GM12878 (cell line): ENCODE data around the gene HOXB6. TPM values are rescaled to one million over a fixed set of nuclear protein-coding genes. Genes with fewer than 3 reads are reported as not detected.

ENCODE experiments used
- ATAC-seq: fragments of 200-7000 bp; cut with Tn5 transposase; 3 replicates; pipeline ENCODE4 v1.9.1; 2020; ENCODE audit warnings: mild to moderate bottlenecking, moderate library complexity
- BruUV-seq: library from RNA; stranded (reverse); fragments of 400-500 nt; replicated peaks from 2 replicates; lab custom pipeline; 2021; lab: Mats Ljungman, UMichigan
- CTCF ChIA-PET: fragments of 300-600 bp; sonication (Branson Sonifier 250); formaldehyde crosslinking; extraction: SDS; loops from one replicate; lab custom pipeline; 2021; ENCODE audit warnings: inconsistent platforms; lab: Yijun Ruan, JAX
- POLR2A ChIA-PET: fragments of 350-600 bp; formaldehyde crosslinking; extraction: SDS; loops from one replicate; lab custom pipeline; 2021; ENCODE audit warnings: inconsistent platforms; lab: Charles Lee
- RAD21 ChIA-PET: fragments of 300-600 bp; sonication (Branson Sonifier 250); formaldehyde crosslinking; loops from one replicate; lab custom pipeline; 2023; ENCODE audit warnings: antibody characterized with exemption; ENCODE audit not compliant: unreplicated experiment; lab: Charles Lee
- SMC1A ChIA-PET: fragments of 300-600 bp; sonication (Branson Sonifier 250); formaldehyde crosslinking; loops from one replicate; lab custom pipeline; 2023; ENCODE audit not compliant: unreplicated experiment, uncharacterized antibody; lab: Charles Lee
- DNase-seq: peaks from one replicate; pipeline ENCODE4 v3.0.0-alpha.2; 2011; ENCODE audit warnings: low read depth, low spot score
- FAIRE-seq: peaks from 3 replicates; lab custom pipeline; 2011; peaks lifted over from hg19 to GRCh38; lab: Jason Lieb, UNC
- H2AFZ ChIP-seq: 2 replicates; pipeline ENCODE4 v1.6.0; 2011; ENCODE audit warnings: low read depth, low read length, control low read depth; ENCODE audit not compliant: control insufficient read depth
- H3K27ac ChIP-seq: 2 replicates; pipeline ENCODE4 v1.5.1; 2011; ENCODE audit warnings: control low read depth; ENCODE audit not compliant: control insufficient read depth, insufficient read depth
- H3K27me3 ChIP-seq, 2 experiments: replicated peaks in 1 of 2; 2 replicates each; pipeline versions ENCODE4 v1.6.0 to v1.6.1; 2011; ENCODE audit warnings: low read length in 1 of 2; ENCODE audit not compliant: control insufficient read depth in 2 of 2, insufficient read depth in 2 of 2
- H3K36me3 ChIP-seq, 2 experiments: 2 replicates each; pipeline ENCODE4 v1.5.1; 2011; ENCODE audit warnings: low read length in 1 of 2; ENCODE audit not compliant: control insufficient read depth in 2 of 2, insufficient read depth in 2 of 2
- H3K4me1 ChIP-seq: 2 replicates; pipeline ENCODE4 v1.6.1; 2011; ENCODE audit warnings: mild to moderate bottlenecking, low read length, moderate library complexity, mixed read lengths; ENCODE audit not compliant: control insufficient read depth, insufficient read depth
- H3K4me2 ChIP-seq: 2 replicates; pipeline ENCODE4 v1.6.0; 2011; ENCODE audit warnings: control low read depth; ENCODE audit not compliant: control insufficient read depth, insufficient read depth
- H3K4me3 ChIP-seq: fragments of 200-600 bp; sonication (generic); 2 replicates; pipeline ENCODE4 v1.5.1; 2016
- H3K79me2 ChIP-seq: 2 replicates; pipeline ENCODE4 v1.6.0; 2011; ENCODE audit warnings: low read length; ENCODE audit not compliant: control insufficient read depth, insufficient read depth
- H3K9ac ChIP-seq: 2 replicates; pipeline ENCODE4 v1.8.0; 2011; ENCODE audit warnings: low read length, control low read depth, mixed read lengths; ENCODE audit not compliant: control insufficient read depth, insufficient read depth
- H3K9me3 ChIP-seq: replicated peaks from 3 replicates; pipeline ENCODE4 v1.5.1; 2011; ENCODE audit warnings: mild to moderate bottlenecking, low read length; ENCODE audit not compliant: control insufficient read depth, insufficient read depth
- H4K20me1 ChIP-seq: 2 replicates; pipeline ENCODE4 v1.6.0; 2011; ENCODE audit not compliant: control insufficient read depth, insufficient read depth
- ATF7 ChIP-seq: fragments of 450-650 bp; IDR thresholded peaks from 2 replicates; pipeline ENCODE4 v1.6.1; 2016; ENCODE audit warnings: low read depth, mild to moderate bottlenecking
- CREB1 ChIP-seq: IDR thresholded peaks from 2 replicates; pipeline ENCODE4 v1.6.1; 2012; ENCODE audit warnings: low read depth, mild to moderate bottlenecking, inconsistent platforms
- EP300 ChIP-seq, 2 experiments: fragments of 150-350 bp in 1 of 2; IDR thresholded peaks; 2 replicates each; pipeline ENCODE4 v1.6.1; 2011 to 2012; ENCODE audit warnings: low read depth in 2 of 2, low read length in 2 of 2, borderline replicate concordance in 1 of 2, improper control_type of control experiment in 1 of 2, inconsistent platforms in 1 of 2; ENCODE audit not compliant: control insufficient read depth in 1 of 2
- HCFC1 ChIP-seq: fragments of 150-350 bp; IDR thresholded peaks from 2 replicates; pipeline ENCODE4 v1.6.1; 2014; ENCODE audit warnings: low read length
- RUNX3 ChIP-seq: IDR thresholded peaks from 2 replicates; pipeline ENCODE4 v1.6.1; 2012; ENCODE audit warnings: low read length, inconsistent platforms
- SIN3A ChIP-seq: IDR thresholded peaks from 2 replicates; pipeline ENCODE4 v1.6.1; 2012; ENCODE audit warnings: low read depth, low read length, improper control_type of control experiment
- SIX5 ChIP-seq: IDR thresholded peaks from 2 replicates; pipeline ENCODE4 v1.6.1; 2011; ENCODE audit warnings: mild to moderate bottlenecking, low read depth, low read length, moderate library complexity; ENCODE audit not compliant: severe bottlenecking
- SMAD5 ChIP-seq: IDR thresholded peaks from 2 replicates; pipeline ENCODE4 v1.6.1; 2016; ENCODE audit warnings: antibody characterized with exemption, low read depth
- ZNF24 ChIP-seq: fragments of 450-650 bp; IDR thresholded peaks from 2 replicates; pipeline ENCODE4 v1.6.1; 2017; ENCODE audit warnings: antibody characterized with exemption, mild to moderate bottlenecking
- ZSCAN29 ChIP-seq: fragments of 450-650 bp; IDR thresholded peaks from 2 replicates; pipeline ENCODE4 v1.6.1; 2017; ENCODE audit warnings: mild to moderate bottlenecking, moderate library complexity
- WGBS: methylation state at CpG from one replicate; pipeline ENCODE4 v1.1.6; 2016; ENCODE audit warnings: low lambda C conversion rate; ENCODE audit not compliant: insufficient replicate concordance, insufficient coverage; ENCODE audit errors: missing lambda C conversion rate; 5-methylcytosine and 5-hydroxymethylcytosine counted together
- in situ Hi-C: fragments of 300-500 bp; cut with MboI; formaldehyde crosslinking; loops from 9 replicates; pipeline ENCODE4 v1.14.3; 2018; ENCODE audit warnings: mixed read lengths
- intact Hi-C: fragments of 100-400 bp; cut with micrococcal nuclease; formaldehyde crosslinking; loops from one replicate; pipeline ENCODE4 v1.14.2; 2022; ENCODE audit not compliant: unreplicated experiment
- polyA plus RNA-seq, 11 experiments: library from polyadenylated mRNA; depleted of rRNA in 4 of 11; unstranded in 6 of 11; stranded (reverse) in 5 of 11; fragments of >200 nt; fragmentation: Nextera tagmentation in 4 of 11; fragmentation: Illumina TruSeq in 1 of 11; extraction: Ambion mirVana in 4 of 11; extraction: Trizol in 1 of 11; gene quantifications; 1 replicate in 1 of 11; 2 replicates in 10 of 11; pipeline versions ENCODE4 v1.2.1 to v1.2.3, GENCODE V29; 2011 to 2016; ENCODE audit warnings: inconsistent platforms in 2 of 11, missing spikeins in 2 of 11, low read depth in 1 of 11
- total RNA-seq, 4 experiments: library from RNA; depleted of rRNA in 3 of 4; stranded (reverse); fragments of >200 nt in 3 of 4; fragmentation: Illumina TruSeq in 1 of 4; extraction: Trizol in 1 of 4; gene quantifications; 2 replicates each; pipeline versions ENCODE4 v1.2.1 to v1.2.3, GENCODE V29; 2013 to 2021
- TF ChIP-seq, protein P1 (sequence below), 3 experiments: IDR thresholded peaks in 2 of 3; conservative IDR thresholded peaks in 1 of 3; 2 replicates each; pipeline ENCODE4 v1.5.1; 2011; ENCODE audit warnings: low read depth in 3 of 3, low read length in 3 of 3, mild to moderate bottlenecking in 3 of 3, control low read depth in 2 of 3, moderate library complexity in 2 of 3, inconsistent platforms in 1 of 3, mixed read lengths in 1 of 3; ENCODE audit not compliant: control insufficient read depth in 2 of 3, insufficient read depth in 1 of 3; ENCODE audit errors: extremely low read depth in 1 of 3
- TF ChIP-seq, protein P2 (sequence below): IDR thresholded peaks from 2 replicates; pipeline ENCODE4 v1.6.1; 2012; ENCODE audit warnings: improper control_type of control experiment, low read depth, low read length; ENCODE audit not compliant: insufficient replicate concordance

Gene HOXB6
- total and polyA plus RNA-seq, 10 of the 15 experiments (the other 5 are each of a cell fraction or from before 2014, with no cell fraction given): 0.04 to 0.51 (median 0.09) TPM; not detected in 2

DNA sequence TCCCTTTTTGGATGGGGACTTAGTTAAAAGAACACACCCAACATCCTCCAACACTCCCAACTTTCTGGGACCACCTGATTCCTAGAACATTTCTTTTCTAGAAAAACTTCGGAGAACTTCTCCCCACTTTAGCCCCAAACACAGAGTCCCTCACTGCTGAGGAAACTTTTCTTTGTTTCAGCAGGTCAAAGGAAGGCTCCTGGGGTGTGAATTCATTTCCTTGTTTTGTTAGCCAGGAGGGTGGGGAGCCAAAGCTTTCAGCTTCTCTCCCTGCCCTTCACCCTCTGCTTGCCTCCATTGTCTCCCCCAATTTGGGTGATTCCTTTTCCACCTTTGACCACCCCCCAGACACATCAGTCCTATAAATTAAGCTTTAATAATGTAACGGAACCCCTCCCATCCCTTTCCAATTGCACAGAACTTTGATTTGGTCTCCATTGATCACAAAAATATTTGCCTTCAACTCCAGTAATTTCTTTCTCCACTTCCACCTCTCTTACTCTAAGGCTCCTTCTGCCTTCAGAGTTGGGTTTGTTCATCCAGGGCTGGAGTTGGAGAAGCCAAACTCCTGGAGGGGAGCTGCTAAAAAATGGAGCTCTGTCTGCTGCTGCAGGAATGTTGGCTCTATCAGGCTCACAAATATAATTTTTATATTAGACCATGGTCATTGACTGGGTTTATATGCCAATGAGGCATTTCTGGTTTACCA, 37.0 kb downstream of the HOXB6 start (continued):
- TF ChIP-seq SIX5: no peak
- no peak for TF ChIP-seq RUNX3
- no peak for TF ChIP-seq SMAD5
- TF ChIP-seq EP300 (IDR thresholded peaks at IDR 0.05; ENCODE audit: borderline replicate concordance in 1 of 2, control insufficient read depth in 1 of 2, low read depth in 2 of 2, low read length in 2 of 2): no peak
- TF ChIP-seq ATF7: no peak
- no peak for TF ChIP-seq ZSCAN29
- TF ChIP-seq, protein P1, sequence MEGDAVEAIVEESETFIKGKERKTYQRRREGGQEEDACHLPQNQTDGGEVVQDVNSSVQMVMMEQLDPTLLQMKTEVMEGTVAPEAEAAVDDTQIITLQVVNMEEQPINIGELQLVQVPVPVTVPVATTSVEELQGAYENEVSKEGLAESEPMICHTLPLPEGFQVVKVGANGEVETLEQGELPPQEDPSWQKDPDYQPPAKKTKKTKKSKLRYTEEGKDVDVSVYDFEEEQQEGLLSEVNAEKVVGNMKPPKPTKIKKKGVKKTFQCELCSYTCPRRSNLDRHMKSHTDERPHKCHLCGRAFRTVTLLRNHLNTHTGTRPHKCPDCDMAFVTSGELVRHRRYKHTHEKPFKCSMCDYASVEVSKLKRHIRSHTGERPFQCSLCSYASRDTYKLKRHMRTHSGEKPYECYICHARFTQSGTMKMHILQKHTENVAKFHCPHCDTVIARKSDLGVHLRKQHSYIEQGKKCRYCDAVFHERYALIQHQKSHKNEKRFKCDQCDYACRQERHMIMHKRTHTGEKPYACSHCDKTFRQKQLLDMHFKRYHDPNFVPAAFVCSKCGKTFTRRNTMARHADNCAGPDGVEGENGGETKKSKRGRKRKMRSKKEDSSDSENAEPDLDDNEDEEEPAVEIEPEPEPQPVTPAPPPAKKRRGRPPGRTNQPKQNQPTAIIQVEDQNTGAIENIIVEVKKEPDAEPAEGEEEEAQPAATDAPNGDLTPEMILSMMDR (IDR thresholded peaks at IDR 0.05 in 2 of 3, conservative IDR thresholded peaks at IDR 0.05 in 1 of 3; ENCODE audit: control insufficient read depth in 2 of 3, extremely low read depth in 1 of 3, insufficient read depth in 1 of 3, low read depth in 3 of 3, low read length in 3 of 3): no peak
- no peak for TF ChIP-seq CREB1

- Histone ChIP-seq H3K4me2 (no peak overlapping the region), H2AFZ (no peak overlapping the region), H3K9ac (no peak overlapping the region), H3K36me3 (no peaks in the 10 kb centered on the region; a peak in 1 of 4 replicates), H3K4me1 (no peaks in the 10 kb centered on the region), H3K4me3 (no peak overlapping the region), H3K79me2 (no peaks in the 10 kb centered on the region), H3K27ac (no peak overlapping the region), H3K27me3 (no peaks in the 10 kb centered on the region), H4K20me1 (no peaks in the 10 kb centered on the region), H3K9me3 (no peaks in the 10 kb centered on the region)
- POLR2A ChIA-PET: no interaction called here
- ATAC-seq (no peak), DNase-seq (no peak), FAIRE-seq (no peak)
- RAD21 ChIA-PET: interaction anchor here (1.1 to 1.4 kb wide), 2 partner anchors 16 to 74 kb away, joined by 3 read pairs; no protein-coding TSS in a partner anchor
- CTCF ChIA-PET: interaction anchor here (0.6 kb wide), 1 partner anchor 304 kb away, joined by 3 read pairs; no protein-coding TSS in a partner anchor
- BruUV-seq: no TSS peak
- intact Hi-C loops: no loop called here
- SMC1A ChIA-PET: interaction anchor here (0.9 kb wide), 1 partner anchor 62 kb away, joined by 3 read pairs; no protein-coding TSS in a partner anchor
- 75% methylated on average over 6 of the region's 6 CpGs for WGBS
- in situ Hi-C loops: no loop called here
- TF ChIP-seq ZNF24: no peak
- no peak for TF ChIP-seq HCFC1
- TF ChIP-seq, protein P2, sequence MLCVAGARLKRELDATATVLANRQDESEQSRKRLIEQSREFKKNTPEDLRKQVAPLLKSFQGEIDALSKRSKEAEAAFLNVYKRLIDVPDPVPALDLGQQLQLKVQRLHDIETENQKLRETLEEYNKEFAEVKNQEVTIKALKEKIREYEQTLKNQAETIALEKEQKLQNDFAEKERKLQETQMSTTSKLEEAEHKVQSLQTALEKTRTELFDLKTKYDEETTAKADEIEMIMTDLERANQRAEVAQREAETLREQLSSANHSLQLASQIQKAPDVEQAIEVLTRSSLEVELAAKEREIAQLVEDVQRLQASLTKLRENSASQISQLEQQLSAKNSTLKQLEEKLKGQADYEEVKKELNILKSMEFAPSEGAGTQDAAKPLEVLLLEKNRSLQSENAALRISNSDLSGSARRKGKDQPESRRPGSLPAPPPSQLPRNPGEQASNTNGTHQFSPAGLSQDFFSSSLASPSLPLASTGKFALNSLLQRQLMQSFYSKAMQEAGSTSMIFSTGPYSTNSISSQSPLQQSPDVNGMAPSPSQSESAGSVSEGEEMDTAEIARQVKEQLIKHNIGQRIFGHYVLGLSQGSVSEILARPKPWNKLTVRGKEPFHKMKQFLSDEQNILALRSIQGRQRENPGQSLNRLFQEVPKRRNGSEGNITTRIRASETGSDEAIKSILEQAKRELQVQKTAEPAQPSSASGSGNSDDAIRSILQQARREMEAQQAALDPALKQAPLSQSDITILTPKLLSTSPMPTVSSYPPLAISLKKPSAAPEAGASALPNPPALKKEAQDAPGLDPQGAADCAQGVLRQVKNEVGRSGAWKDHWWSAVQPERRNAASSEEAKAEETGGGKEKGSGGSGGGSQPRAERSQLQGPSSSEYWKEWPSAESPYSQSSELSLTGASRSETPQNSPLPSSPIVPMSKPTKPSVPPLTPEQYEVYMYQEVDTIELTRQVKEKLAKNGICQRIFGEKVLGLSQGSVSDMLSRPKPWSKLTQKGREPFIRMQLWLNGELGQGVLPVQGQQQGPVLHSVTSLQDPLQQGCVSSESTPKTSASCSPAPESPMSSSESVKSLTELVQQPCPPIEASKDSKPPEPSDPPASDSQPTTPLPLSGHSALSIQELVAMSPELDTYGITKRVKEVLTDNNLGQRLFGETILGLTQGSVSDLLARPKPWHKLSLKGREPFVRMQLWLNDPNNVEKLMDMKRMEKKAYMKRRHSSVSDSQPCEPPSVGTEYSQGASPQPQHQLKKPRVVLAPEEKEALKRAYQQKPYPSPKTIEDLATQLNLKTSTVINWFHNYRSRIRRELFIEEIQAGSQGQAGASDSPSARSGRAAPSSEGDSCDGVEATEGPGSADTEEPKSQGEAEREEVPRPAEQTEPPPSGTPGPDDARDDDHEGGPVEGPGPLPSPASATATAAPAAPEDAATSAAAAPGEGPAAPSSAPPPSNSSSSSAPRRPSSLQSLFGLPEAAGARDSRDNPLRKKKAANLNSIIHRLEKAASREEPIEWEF: no peak
- no peak for TF ChIP-seq SIN3A
These were observed 37.6 kb downstream of the HOXB6 start for GRCh38 chr17:48567209-48567608.
